ENCODE data around the gene SPDYE1.

- no peak for TF ChIP-seq CTCF (IDR thresholded peaks at IDR 0.05; ENCODE audit: low read depth, low read length)
- peak; percentile 91 for TF ChIP-seq MAX (IDR thresholded peaks at IDR 0.05; ENCODE audit: low read depth, low read length)
Measured at GRCh38 chr7:44044315-44045225, 46.9 kb downstream of the SPDYE1 start, which contains the start of gene DBNL.
